ENCODE measurements around the gene DIAPH2. TPM values are rescaled to one million over a fixed set of nuclear protein-coding genes. Genes with fewer than 3 reads are reported as not detected.

DIAPH2 gene
- total and polyA plus RNA-seq, 7 donors, result 2.6 to 19.2 (median 11.5) TPM

DNA sequence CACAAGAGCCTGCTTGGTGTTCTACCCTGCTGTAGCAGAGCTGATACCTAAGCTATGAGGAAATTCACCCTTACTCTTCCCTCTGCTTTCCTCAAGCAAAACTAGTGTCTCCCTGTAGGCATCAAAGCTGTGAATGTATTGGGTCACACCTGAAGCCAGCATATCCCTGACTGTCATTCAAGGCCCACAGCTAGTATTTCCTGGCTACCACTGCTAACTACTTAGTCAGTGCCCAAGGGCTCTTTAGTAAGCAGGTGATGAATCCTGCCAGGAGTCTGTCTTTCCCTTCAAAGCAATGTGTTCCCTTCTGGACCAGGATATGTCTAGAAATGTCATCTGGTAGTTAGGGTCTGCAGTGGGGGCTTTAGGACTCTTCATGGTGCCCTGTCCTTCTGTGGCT lies 324.7 kb downstream of the DIAPH2 start:
- H3K27ac ChIP-seq, result no peak overlapping the region
- no peaks in the 10 kb centered on the region for H3K36me3 ChIP-seq (ENCODE audit: insufficient read depth in 1 of 2, low read depth in 1 of 2)
- DNase-seq (no peak), ATAC-seq (no peak)
- no peaks in the 10 kb centered on the region for H3K9me3 ChIP-seq
- H3K4me1 ChIP-seq, result no peaks in the 10 kb centered on the region
- no peak overlapping the region for H3K4me3 ChIP-seq
- intact Hi-C loops (cut with DNase I), result no loop called here
- TF ChIP-seq, protein P1, sequence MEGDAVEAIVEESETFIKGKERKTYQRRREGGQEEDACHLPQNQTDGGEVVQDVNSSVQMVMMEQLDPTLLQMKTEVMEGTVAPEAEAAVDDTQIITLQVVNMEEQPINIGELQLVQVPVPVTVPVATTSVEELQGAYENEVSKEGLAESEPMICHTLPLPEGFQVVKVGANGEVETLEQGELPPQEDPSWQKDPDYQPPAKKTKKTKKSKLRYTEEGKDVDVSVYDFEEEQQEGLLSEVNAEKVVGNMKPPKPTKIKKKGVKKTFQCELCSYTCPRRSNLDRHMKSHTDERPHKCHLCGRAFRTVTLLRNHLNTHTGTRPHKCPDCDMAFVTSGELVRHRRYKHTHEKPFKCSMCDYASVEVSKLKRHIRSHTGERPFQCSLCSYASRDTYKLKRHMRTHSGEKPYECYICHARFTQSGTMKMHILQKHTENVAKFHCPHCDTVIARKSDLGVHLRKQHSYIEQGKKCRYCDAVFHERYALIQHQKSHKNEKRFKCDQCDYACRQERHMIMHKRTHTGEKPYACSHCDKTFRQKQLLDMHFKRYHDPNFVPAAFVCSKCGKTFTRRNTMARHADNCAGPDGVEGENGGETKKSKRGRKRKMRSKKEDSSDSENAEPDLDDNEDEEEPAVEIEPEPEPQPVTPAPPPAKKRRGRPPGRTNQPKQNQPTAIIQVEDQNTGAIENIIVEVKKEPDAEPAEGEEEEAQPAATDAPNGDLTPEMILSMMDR (IDR thresholded peaks at IDR 0.05), result no peak
- peaks cover 0 to 12% (median 0%) of the 10 kb centered on the region in 3 donors for H3K27me3 ChIP-seq (ENCODE audit: insufficient read depth in 3 of 3, low read length in 2 of 3)

DNA sequence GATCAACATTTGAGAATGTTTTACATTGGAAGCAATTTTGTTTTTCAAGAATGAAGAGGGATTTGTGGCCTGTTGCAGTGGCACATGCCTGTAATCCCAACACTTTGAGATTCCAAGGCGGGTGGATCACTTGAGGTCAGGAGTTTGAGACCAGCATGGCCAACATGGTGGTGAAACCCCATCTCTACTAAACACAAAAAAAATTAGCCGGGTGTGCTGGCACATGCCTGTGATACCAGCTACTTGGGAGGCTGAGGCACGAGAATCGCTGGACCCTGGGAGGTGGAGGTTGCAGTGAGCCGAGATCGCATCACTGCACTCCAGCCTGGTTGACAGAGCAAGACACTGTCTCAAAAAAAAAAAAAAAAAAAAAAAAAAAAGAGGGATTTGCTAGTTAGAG lies 326.9 kb downstream of the DIAPH2 start:
- Histone ChIP-seq H3K4me3 (no peak overlapping the region), H3K4me1 (no peaks in the 10 kb centered on the region), H3K36me3 (ENCODE audit: insufficient read depth in 1 of 2, low read depth in 1 of 2) (no peaks in the 10 kb centered on the region), H3K27me3 (ENCODE audit: insufficient read depth in 3 of 3, low read length in 2 of 3) (peaks cover 0 to 7% (median 0%) of the 10 kb centered on the region in 3 donors), H3K9me3 (no peaks in the 10 kb centered on the region), H3K27ac (no peak overlapping the region)
- TF ChIP-seq, protein P1 (IDR thresholded peaks at IDR 0.05), result no peak
- DNase-seq (no peak), ATAC-seq (no peak)
- WGBS, 3 donors, result 90 to 100% (median 94%) methylated on average over 6 of the region's 6 CpGs
- intact Hi-C loops (cut with DNase I), result no loop called here

DNA sequence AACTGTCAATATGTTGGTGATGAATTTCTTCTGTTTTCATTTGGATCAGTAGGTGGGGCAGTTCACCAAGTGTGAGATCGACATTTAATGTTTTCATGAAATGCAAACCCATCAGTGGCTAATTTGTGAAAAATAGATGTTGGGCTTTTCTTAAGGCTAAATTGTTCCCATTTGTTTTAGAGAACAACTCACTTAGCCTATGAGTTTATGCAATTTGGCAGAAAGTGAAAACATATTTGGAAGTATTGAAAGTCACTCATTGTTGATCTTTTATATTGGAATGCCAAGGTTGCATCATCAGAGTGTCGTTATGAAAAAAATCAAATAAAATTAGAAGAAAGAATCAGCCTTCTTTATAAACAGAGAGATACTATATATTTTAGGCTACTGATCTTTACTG lies 331.5 kb downstream of the DIAPH2 start:
- H3K4me1 ChIP-seq, result no peaks in the 10 kb centered on the region
- DNase-seq (no peak), ATAC-seq (no peak)
- H3K27ac ChIP-seq, result no peak overlapping the region
- no peaks in the 10 kb centered on the region for H3K27me3 ChIP-seq (ENCODE audit: insufficient read depth in 3 of 3, low read length in 2 of 3)
- no peaks in the 10 kb centered on the region for H3K9me3 ChIP-seq
- 58 to 74% (median 65%) methylated on average over 2 of the region's 2 CpGs for WGBS, 3 donors
- H3K36me3 ChIP-seq (ENCODE audit: insufficient read depth in 1 of 2, low read depth in 1 of 2), result no peaks in the 10 kb centered on the region
- TF ChIP-seq, protein P1 (IDR thresholded peaks at IDR 0.05), result no peak
- H3K4me3 ChIP-seq, result no peak overlapping the region
- intact Hi-C loops (cut with DNase I), result no loop called here

DNA sequence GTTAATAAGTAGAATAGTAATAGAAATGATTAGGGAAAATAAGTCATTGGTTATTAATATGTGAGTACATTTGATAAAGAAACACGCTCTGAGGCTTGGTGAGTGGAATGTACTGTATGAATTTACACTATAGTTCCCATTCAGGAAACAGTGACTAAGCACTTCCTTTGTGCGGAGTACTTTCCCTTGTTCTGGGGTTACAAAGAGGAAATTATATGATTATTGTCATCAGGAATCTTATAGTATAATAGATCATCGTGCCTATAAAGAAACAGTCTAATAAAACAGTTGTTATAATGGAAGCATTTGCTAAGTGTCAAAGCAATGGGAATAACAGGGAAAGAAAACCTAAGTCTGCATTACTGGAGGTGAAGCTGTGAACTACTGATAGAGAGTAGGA lies 337.0 kb downstream of the DIAPH2 start:
- DNase-seq, result no peak

DNA sequence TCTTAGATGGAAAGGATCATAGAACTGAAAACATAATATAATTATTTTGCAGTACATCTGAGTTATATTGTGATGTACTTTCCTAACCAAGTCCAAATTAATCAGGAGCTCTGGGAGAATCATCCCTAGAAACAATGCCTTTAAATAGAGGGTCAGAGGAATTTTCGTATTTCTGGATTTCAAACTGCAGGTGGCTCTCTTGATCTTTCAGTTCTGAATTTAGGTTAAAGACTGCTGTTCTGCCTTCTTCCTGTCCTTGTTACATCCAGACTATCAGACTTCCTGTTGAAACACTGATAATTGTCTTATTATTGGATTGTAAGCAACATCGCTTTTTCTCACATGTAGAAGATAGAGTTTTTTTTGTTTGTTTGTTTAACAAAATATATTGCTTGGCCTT lies 341.8 kb downstream of the DIAPH2 start:
- intact Hi-C loops (cut with DNase I), result no loop called here
- 59 to 83% (median 81%) methylated on average over 2 of the region's 2 CpGs for WGBS, 3 donors

More for the DNA sequence above, 337.0 kb downstream of the DIAPH2 start:
- no peaks in the 10 kb centered on the region for H3K4me1 ChIP-seq
- TF ChIP-seq, protein P1 (IDR thresholded peaks at IDR 0.05), result no peak
- ATAC-seq, result no peak
- H3K9me3 ChIP-seq, result no peaks in the 10 kb centered on the region
- no peak overlapping the region for H3K27ac ChIP-seq
- no peaks in the 10 kb centered on the region for H3K36me3 ChIP-seq (ENCODE audit: insufficient read depth in 1 of 2, low read depth in 1 of 2)
- intact Hi-C loops (cut with DNase I), result no loop called here
- H3K27me3 ChIP-seq (ENCODE audit: insufficient read depth in 3 of 3, low read length in 2 of 3), result no peaks in the 10 kb centered on the region
- 74 to 83% (median 77%) methylated on average over 3 of the region's 3 CpGs for WGBS, 3 donors
- H3K4me3 ChIP-seq, result no peak overlapping the region

More for the DNA sequence above, 341.8 kb downstream of the DIAPH2 start:
- no peak overlapping the region for H3K27ac ChIP-seq
- DNase-seq, result no peak
- TF ChIP-seq, protein P1 (IDR thresholded peaks at IDR 0.05), result no peak
- H3K36me3 ChIP-seq (ENCODE audit: insufficient read depth in 1 of 2, low read depth in 1 of 2), result no peaks in the 10 kb centered on the region
- H3K4me3 ChIP-seq, result no peak overlapping the region
- ATAC-seq, result no peak
- no peaks in the 10 kb centered on the region for H3K27me3 ChIP-seq (ENCODE audit: insufficient read depth in 3 of 3, low read length in 2 of 3)
- H3K4me1 ChIP-seq, result no peaks in the 10 kb centered on the region
- no peaks in the 10 kb centered on the region for H3K9me3 ChIP-seq

All from psoas muscle (tissue), 8 donors.